HK-2 (cell line): Measurements from ENCODE around the gene PIWIL1.

ENCODE experiments used
- DNase-seq: peaks from one replicate; pipeline ENCODE4 v3.0.0-alpha.2; 2018; ENCODE audit not compliant: unreplicated experiment

PIWIL1 gene

DNA sequence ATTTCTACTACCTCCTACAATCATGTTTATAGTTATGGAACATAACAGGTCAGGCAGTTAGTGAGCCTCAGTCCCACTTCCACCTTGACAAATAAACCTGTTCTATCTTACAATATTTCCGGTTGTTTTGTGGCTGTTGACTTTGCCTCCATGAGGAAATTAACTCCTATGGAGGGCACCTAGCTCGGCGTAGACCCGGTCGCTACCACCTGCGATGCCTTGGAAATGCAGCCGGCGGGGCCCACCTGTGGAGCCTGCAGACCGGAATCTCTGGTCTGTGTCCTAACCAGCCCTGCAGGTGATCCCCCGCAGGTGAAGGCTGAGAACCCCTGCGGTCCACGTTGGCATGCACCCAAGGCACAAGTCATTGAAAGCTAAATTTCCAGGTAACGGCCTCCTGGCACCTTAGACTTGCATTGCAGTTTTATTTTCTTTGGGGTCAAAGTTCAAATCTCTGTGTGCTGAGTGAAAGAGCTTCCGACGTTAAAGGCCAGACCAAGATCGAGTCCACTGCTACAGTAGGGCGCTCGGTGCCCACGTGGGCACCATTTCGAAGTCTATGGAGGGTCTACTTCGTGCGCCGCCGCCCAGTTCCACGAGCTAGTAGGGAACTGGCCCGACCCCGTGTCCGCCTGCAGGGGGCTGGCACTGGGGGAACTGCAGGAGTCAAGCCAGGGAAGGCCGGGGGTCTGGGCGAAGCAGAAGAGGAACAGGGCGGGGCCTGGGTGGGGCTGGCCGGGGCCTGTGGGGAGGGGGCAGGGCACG, 782 bp upstream of the PIWIL1 start:
- DNase-seq, result no peak

- no peak for DNase-seq
Measured at GRCh38 chr12:130338794-130339601, 1.3 kb downstream of the PIWIL1 start.

GRCh38 chr12:130339951-130340350, 2.3 kb downstream of the PIWIL1 start:
- DNase-seq, result no peak

GRCh38 chr12:130342442-130342841, 4.8 kb downstream of the PIWIL1 start:
- DNase-seq, result no peak

GRCh38 chr12:130342842-130343241, 5.2 kb downstream of the PIWIL1 start:
- DNase-seq, result no peak

- no peak for DNase-seq
Measured at GRCh38 chr12:130344529-130344928, 6.8 kb downstream of the PIWIL1 start.

GRCh38 chr12:130345292-130345691, 7.6 kb downstream of the PIWIL1 start:
- DNase-seq, result no peak

GRCh38 chr12:130347588-130347987, 9.9 kb downstream of the PIWIL1 start:
- DNase-seq, result no peak

DNA sequence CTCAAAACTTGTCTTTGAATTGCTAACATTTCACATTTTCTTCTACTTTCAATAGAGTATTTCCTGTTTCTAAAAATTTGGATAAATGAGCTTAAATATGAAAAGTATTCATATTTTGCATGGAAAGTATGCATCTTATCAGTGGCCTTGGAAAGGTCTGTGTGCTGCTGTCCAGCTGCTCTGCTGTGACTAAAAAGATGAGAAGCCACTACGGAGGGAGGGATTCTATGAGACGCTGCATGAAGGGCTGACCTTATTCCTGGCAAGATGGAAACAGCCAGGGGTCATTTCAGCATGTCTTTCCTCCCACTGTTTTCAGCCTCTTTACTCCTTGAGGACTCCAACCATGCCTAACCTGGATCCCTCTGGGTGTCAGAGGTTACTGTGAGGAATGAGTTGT, 13.0 kb downstream of the PIWIL1 start:
- DNase-seq, result no peak

- no peak for DNase-seq
Measured at GRCh38 chr12:130351326-130351725, 13.6 kb downstream of the PIWIL1 start.

DNA sequence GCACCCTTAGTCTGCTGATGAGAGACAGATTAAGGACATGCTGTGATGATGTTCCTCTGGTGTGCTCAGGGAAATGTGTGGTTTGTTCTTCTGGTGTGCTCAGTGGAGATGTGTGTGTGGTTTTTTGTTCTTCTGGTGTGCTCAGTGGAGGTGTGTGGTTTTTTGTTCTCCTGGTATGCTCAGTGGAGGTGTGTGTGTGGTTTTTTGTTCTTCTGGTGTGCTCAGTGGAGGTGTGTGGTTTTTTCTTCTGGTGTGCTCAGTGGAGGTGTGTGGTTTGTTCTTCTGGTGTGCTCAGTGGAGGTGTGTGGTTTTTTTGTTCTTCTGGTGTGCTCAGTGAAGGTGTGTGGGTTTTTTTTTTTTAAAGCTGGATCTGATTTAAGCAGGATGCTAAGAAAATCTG, 15.4 kb downstream of the PIWIL1 start:
- DNase-seq, result no peak

- DNase-seq, result no peak
Measured at GRCh38 chr12:130354407-130354806, 16.7 kb downstream of the PIWIL1 start.

- DNase-seq, result no peak
Measured at GRCh38 chr12:130356222-130356621, 18.5 kb downstream of the PIWIL1 start.

DNA sequence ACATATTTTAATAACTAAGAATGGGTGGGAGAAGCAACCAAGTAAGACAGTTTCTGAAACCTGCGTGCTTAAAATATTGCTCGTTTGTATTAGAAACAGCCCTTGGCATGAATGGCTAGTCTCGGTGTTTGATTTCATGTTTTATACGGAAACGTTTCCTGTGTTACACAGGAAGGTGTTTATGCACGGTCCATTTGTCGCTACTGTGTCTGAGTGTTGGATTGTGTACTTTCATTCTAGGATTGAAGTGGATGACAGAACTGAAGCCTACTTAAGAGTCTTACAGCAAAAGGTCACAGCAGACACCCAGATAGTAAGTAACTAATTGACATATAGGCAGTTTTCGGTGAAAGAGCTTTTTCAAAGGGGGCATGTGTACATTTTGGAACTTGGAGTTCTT, 19.6 kb downstream of the PIWIL1 start:
- DNase-seq, result no peak

- DNase-seq, result no peak
Measured at GRCh38 chr12:130357729-130358330, 20.1 kb downstream of the PIWIL1 start.

DNA sequence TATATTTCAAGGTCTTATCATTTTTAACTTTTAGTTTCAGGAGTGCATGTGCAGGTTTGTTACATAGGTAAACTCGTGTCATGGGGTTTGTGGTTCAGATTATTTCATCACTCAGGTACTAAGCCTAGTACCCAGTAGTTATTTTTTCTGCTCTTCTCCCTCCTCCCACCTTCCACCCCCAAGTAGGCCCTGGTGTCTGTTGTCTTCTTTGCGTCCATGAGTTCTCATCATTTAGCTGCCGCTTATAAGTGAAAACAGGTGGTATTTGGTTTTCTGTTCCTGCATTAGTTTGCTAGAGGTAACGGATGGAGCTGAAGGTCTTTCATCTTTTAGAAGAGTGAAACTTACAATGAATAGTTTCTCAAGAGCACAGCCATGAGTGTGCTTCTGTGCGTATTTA, 24.4 kb downstream of the PIWIL1 start:
- no peak for DNase-seq

GRCh38 chr12:130364578-130364977, 26.9 kb downstream of the PIWIL1 start:
- no peak for DNase-seq

DNA sequence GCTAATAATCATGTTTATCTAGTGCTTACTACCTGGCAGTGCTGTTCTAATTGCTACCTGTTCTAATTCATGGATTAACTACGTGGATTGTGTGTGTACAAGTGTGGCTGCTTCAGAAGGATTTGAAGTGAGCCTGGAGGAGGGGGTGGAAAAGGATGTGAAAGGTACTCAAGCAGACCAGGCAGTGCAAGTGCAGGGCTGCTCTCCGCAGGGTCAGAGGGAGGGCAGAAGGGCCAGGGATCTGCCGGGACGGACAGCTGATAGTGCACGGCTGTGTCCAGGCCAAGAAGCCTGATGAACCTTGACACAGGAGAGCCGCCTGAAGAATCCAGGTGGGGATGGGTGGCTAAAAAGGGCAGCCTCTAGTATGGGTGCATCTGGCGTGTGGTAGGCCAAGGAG, 28.5 kb downstream of the PIWIL1 start:
- DNase-seq, result no peak

- no peak for DNase-seq
Measured at GRCh38 chr12:130367003-130367402, 29.3 kb downstream of the PIWIL1 start.

DNA sequence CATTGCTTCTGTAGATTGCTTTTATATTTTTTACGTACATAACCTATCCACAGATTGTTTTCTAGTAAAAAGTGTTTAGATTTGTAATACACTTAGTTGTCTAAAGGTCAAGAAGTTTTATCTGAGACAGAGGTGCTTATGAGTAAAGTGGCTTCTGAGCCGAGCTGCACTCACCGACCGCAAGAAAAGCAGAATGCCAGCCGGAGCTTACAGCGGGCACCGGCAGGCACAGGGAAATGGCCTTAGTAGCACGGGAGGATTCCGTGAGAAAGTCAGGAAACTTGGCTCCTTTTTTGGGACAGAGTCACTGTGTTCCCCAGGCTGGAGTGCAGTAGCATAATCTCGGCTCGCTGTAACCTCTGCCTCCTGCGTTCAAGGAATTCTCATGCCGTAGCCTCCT, 29.8 kb downstream of the PIWIL1 start:
- no peak for DNase-seq

- DNase-seq, result no peak
Measured at GRCh38 chr12:130369816-130370215, 32.1 kb downstream of the PIWIL1 start.

GRCh38 chr12:130371296-130371695, 33.6 kb downstream of the PIWIL1 start:
- DNase-seq, result no peak

DNA sequence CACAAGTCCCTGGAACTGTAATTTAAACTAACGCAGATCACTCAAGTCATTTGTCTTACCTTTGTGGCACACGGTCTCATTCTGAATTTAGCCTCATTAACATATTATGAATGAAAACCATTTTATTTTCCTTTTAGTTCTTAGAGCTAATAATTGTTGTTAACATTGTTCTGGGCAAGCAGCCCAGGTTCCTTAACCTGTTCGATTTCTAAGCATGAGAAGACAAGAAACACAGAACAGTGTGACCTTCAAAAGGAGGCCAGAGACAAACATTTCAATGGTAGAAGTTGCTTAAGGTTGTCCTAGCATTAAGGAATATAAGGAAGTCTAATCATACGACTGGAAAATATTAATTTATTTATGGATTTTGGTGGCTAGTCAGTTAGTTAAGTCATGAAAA, 35.2 kb downstream of the PIWIL1 start:
- DNase-seq, result no peak
